Thymus (tissue), 11 donors: ENCODE measurements around the gene ORAI3. TPM values are rescaled to one million over a fixed set of nuclear protein-coding genes. Genes with fewer than 3 reads are reported as not detected.

ENCODE experiments used
- DNase-seq, 9 donors: peaks; one replicate each; pipeline ENCODE4 v3.0.0-alpha.2; 2013; ENCODE audit warnings: low spot score in 9 of 9, low read depth in 6 of 9, missing footprints in 1 of 9
- H3K27ac ChIP-seq, 2 donors: one replicate each; pipeline ENCODE4 v1.5.1; 2013; ENCODE audit warnings: control low read depth in 1 of 2, low read depth in 1 of 2, low read length in 1 of 2, mild to moderate bottlenecking in 1 of 2, moderate library complexity in 1 of 2
- H3K27me3 ChIP-seq, 2 donors: one replicate each; pipeline ENCODE4 v1.5.1; 2013; ENCODE audit warnings: low read length in 1 of 2; ENCODE audit not compliant: control insufficient read depth in 2 of 2, insufficient read depth in 1 of 2
- H3K36me3 ChIP-seq, 2 donors: one replicate each; pipeline ENCODE4 v1.5.1; 2013; ENCODE audit warnings: low read length in 1 of 2, mild to moderate bottlenecking in 1 of 2, moderate library complexity in 1 of 2; ENCODE audit not compliant: control insufficient read depth in 2 of 2, insufficient read depth in 2 of 2
- H3K4me1 ChIP-seq, 2 donors: one replicate each; pipeline ENCODE4 v1.5.1; 2013; ENCODE audit warnings: low read length in 2 of 2; ENCODE audit not compliant: control insufficient read depth in 2 of 2, insufficient read depth in 2 of 2
- H3K4me3 ChIP-seq, 2 donors: one replicate each; pipeline ENCODE4 v1.5.1; 2013; ENCODE audit warnings: low read length in 2 of 2, control low read depth in 1 of 2, mild to moderate bottlenecking in 1 of 2
- H3K9me3 ChIP-seq, 2 donors: one replicate each; pipeline ENCODE4 v1.5.1; 2013; ENCODE audit warnings: low read length in 1 of 2, mild to moderate bottlenecking in 1 of 2; ENCODE audit not compliant: control insufficient read depth in 2 of 2, insufficient read depth in 1 of 2
- WGBS: extraction: QIAGEN DNeasy Blood & Tissue Kit; methylation state at CpG from one replicate; pipeline ENCODE4 v1.1.7; 2013; 5-methylcytosine and 5-hydroxymethylcytosine counted together
- polyA plus RNA-seq: library from polyadenylated mRNA; stranded (reverse); fragments of 200-250 nt; gene quantifications from one replicate; pipeline ENCODE4 v1.2.3, GENCODE V29; 2013
- total RNA-seq: library from RNA; stranded (reverse); fragments of 120-200 nt; gene quantifications from one replicate; pipeline ENCODE4 v1.2.4, GENCODE V29; 2013
- donor health status: healthy.

Gene ORAI3
- total and polyA plus RNA-seq, 2 donors: 12.3 to 26.4 TPM

- WGBS: 96% methylated on average over 23 of the region's 23 CpGs
- DNase-seq: no peak
- H3K27me3 ChIP-seq: no peaks in the 10 kb centered on the region
Measured at GRCh38 chr16:30989469-30990047, 40.7 kb downstream of the ORAI3 start.

GRCh38 chr16:30990105-30990504 lies 41.2 kb downstream of the ORAI3 start:
- no peaks in the 10 kb centered on the region for H3K27me3 ChIP-seq
- no peaks in the 10 kb centered on the region for H3K9me3 ChIP-seq
- no peak for DNase-seq
- WGBS: 93% methylated on average over 12 of the region's 12 CpGs
- peaks cover 0 to under 1% of the 10 kb centered on the region in 2 donors for H3K4me1 ChIP-seq
- H3K27ac ChIP-seq: no peak overlapping the region
- H3K36me3 ChIP-seq: peaks cover 2 to 16% of the 10 kb centered on the region in 2 donors
- no peak overlapping the region for H3K4me3 ChIP-seq

More at GRCh38 chr16:30989469-30990047, 40.7 kb downstream of the ORAI3 start:
- H3K9me3 ChIP-seq: no peaks in the 10 kb centered on the region
- peaks cover 0 to 2% of the 10 kb centered on the region in 2 donors for H3K4me1 ChIP-seq
- H3K4me3 ChIP-seq: no peak overlapping the region
- H3K27ac ChIP-seq: no peak overlapping the region
- peaks cover 2 to 20% of the 10 kb centered on the region in 2 donors for H3K36me3 ChIP-seq

GRCh38 chr16:30991052-30991451 lies 42.2 kb downstream of the ORAI3 start:
- Histone ChIP-seq H3K27me3 (no peaks in the 10 kb centered on the region), H3K4me1 (no peaks in the 10 kb centered on the region), H3K4me3 (no peak overlapping the region), H3K9me3 (no peaks in the 10 kb centered on the region), H3K36me3 (peaks cover 2 to 9% of the 10 kb centered on the region in 2 donors), H3K27ac (no peak overlapping the region)
- no peak for DNase-seq
- 89% methylated on average over 8 of the region's 8 CpGs for WGBS

GRCh38 chr16:30992276-30992780 lies 43.5 kb downstream of the ORAI3 start:
- Histone ChIP-seq H3K27me3 (peaks cover under 1 to 11% of the 10 kb centered on the region in 2 donors), H3K36me3 (peaks cover 2 to 4% of the 10 kb centered on the region in 2 donors), H3K4me3 (no peak overlapping the region), H3K4me1 (peaks cover 5 to 7% of the 10 kb centered on the region in 2 donors), H3K27ac (no peak overlapping the region), H3K9me3 (no peaks in the 10 kb centered on the region)
- DNase-seq: no peak
- 93% methylated on average over 21 of the region's 21 CpGs for WGBS

GRCh38 chr16:30992931-30993816 lies 44.3 kb downstream of the ORAI3 start:
- Histone ChIP-seq H3K4me3 (no peak overlapping the region), H3K27me3 (peaks cover 3 to 20% of the 10 kb centered on the region in 2 donors), H3K27ac (no peak overlapping the region), H3K4me1 (peaks cover 8 to 14% of the 10 kb centered on the region in 2 donors), H3K9me3 (no peaks in the 10 kb centered on the region), H3K36me3 (peaks cover 2 to 4% of the 10 kb centered on the region in 2 donors)
- no peak for DNase-seq
- 84% methylated on average over 29 of the region's 29 CpGs for WGBS

- WGBS: 93% methylated on average over 11 of the region's 11 CpGs
- peaks cover 8 to 14% of the 10 kb centered on the region in 2 donors for H3K4me1 ChIP-seq
- H3K4me3 ChIP-seq: no peak overlapping the region
- no peak overlapping the region for H3K27ac ChIP-seq
- H3K9me3 ChIP-seq: no peaks in the 10 kb centered on the region
- peaks cover 0 to 4% of the 10 kb centered on the region in 2 donors for H3K36me3 ChIP-seq
- H3K27me3 ChIP-seq: peaks cover 3 to 32% of the 10 kb centered on the region in 2 donors
- no peak for DNase-seq
Measured at GRCh38 chr16:30995927-30996323, 47.1 kb downstream of the ORAI3 start.

GRCh38 chr16:30996324-30996984 lies 47.6 kb downstream of the ORAI3 start:
- Histone ChIP-seq H3K4me3 (peak overlapping the region; percentile 59 to 66), H3K36me3 (peaks cover 0 to 4% of the 10 kb centered on the region in 2 donors), H3K9me3 (no peaks in the 10 kb centered on the region), H3K27me3 (peaks cover 3 to 32% of the 10 kb centered on the region in 2 donors), H3K27ac (peak overlapping the region in 1 of 2 donors; percentile 36), H3K4me1 (peaks cover 8 to 14% of the 10 kb centered on the region in 2 donors)
- WGBS: 52% methylated on average over 23 of the region's 23 CpGs
- no peak for DNase-seq

- Histone ChIP-seq H3K9me3 (no peaks in the 10 kb centered on the region), H3K4me1 (peaks cover 8 to 14% of the 10 kb centered on the region in 2 donors), H3K36me3 (peaks cover 0 to 4% of the 10 kb centered on the region in 2 donors), H3K27me3 (peaks cover 3 to 36% of the 10 kb centered on the region in 2 donors), H3K4me3 (peak overlapping the region; percentile 59 to 66), H3K27ac (peak overlapping the region in 1 of 2 donors; percentile 36)
- peak; percentile 30 to 80 (median 52) for DNase-seq
- 4% methylated on average over 60 of the region's 60 CpGs for WGBS
Measured at GRCh38 chr16:30996985-30997724, 48.3 kb downstream of the ORAI3 start.
